ENCODE measurements around the gene B4GALNT3.
"Not testable (repeated sequence)": the region's sequence is repeated elsewhere in the genome, so short reads cannot be mapped to it uniquely, and the experiment has no call there.

B4GALNT3 gene

GRCh38 chr12:459430-460258 lies at the start of gene B4GALNT3:
TSS of gene B4GALNT3 (plus strand) at chr12:459939. CDS start at chr12:460377, 438 bp downstream.
- DNase-seq = peak; percentile 38 to 45

GRCh38 chr12:414859-415258 lies 44.9 kb upstream of the B4GALNT3 start:
- DNase-seq = no peak

- no peak for DNase-seq
Observed at GRCh38 chr12:418432-418831, 41.3 kb upstream of the B4GALNT3 start.

- DNase-seq = no peak
Observed at GRCh38 chr12:422526-422925, 37.2 kb upstream of the B4GALNT3 start.

GRCh38 chr12:435737-436136 lies 24.0 kb upstream of the B4GALNT3 start:
- DNase-seq = not testable (repeated sequence)

GRCh38 chr12:442235-442884 lies 17.4 kb upstream of the B4GALNT3 start:
- DNase-seq = peak in 1 of 2 donors; percentile 58

GRCh38 chr12:447141-447540 lies 12.6 kb upstream of the B4GALNT3 start:
- no peak for DNase-seq

- DNase-seq = no peak
Observed at GRCh38 chr12:449203-449602, 10.5 kb upstream of the B4GALNT3 start.

- no peak for DNase-seq
Observed at GRCh38 chr12:450438-450837, 9.3 kb upstream of the B4GALNT3 start.

GRCh38 chr12:452667-453210 lies 7.0 kb upstream of the B4GALNT3 start:
- peak; percentile 24 to 55 for DNase-seq

- no peak for DNase-seq
Observed at GRCh38 chr12:454833-455232, 4.9 kb upstream of the B4GALNT3 start.

GRCh38 chr12:455821-456220 lies 3.9 kb upstream of the B4GALNT3 start:
- DNase-seq = no peak

- no peak for DNase-seq
Observed at GRCh38 chr12:457676-458075, 2.1 kb upstream of the B4GALNT3 start.

- no peak for DNase-seq
Observed at GRCh38 chr12:459050-459429, 699 bp upstream of the B4GALNT3 start.

GRCh38 chr12:460261-461230 lies 807 bp downstream of the B4GALNT3 start:
- DNase-seq = peak; percentile 27 to 33

- DNase-seq = no peak
Observed at GRCh38 chr12:461425-461824, 1.7 kb downstream of the B4GALNT3 start.

GRCh38 chr12:462936-463705 lies 3.4 kb downstream of the B4GALNT3 start:
- no peak for DNase-seq

GRCh38 chr12:464484-465267 lies 4.9 kb downstream of the B4GALNT3 start:
- DNase-seq = no peak

GRCh38 chr12:466039-466438 lies 6.3 kb downstream of the B4GALNT3 start:
- DNase-seq = no peak

GRCh38 chr12:466762-467161 lies 7.0 kb downstream of the B4GALNT3 start:
- DNase-seq = no peak

- DNase-seq = no peak
Observed at GRCh38 chr12:467591-467990, 7.9 kb downstream of the B4GALNT3 start.

Data from activated CD4-positive, alpha-beta T cell treated with anti-CD3 and anti-CD28 coated beads for 4 hours (primary cell).